Midbrain (tissue), 1 donor: ENCODE results near the gene CDHR1.
A peak's percentile ranks its signal among the peaks of the same experiment; 100 is the strongest.

Source experiments
- DNase-seq: peaks from one replicate; lab custom pipeline; 2025; lab: John Stamatoyannopoulos, UW

Gene CDHR1

DNA sequence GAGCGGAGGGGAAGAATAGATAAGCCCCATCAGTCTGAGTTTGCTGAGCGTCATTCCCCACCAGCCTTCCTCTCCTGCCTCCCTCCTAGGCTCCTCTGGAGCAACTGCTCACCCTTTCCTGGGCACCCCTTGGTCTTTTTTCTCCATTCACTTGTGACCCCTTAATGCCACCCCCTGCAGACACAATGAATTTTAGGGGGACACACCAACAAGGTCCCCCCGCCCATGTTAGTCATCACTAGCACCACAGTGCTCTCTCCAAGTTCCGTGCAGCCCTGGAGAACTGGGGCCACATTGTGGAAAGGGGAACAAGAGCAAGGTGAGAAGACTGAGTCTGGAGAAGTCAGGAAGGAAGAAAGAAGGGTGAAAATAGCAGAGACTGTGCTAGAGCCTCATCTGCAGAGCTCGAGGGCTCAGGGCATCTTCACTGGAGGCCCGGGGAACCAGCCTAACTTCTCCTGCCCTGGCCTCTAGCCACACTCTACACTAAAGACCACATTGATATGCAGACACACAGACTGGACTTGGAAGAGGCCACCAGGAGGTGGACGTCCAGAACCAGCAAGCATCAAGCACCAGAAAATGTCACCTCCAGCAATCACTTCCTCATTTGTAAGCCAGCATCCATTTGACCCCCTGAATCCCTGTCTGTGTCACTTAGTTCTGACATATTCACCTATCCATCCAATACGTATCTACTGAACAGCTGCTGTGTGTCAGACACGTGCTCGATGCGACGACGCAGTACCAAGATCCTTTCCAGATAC is 68.0 kb downstream of the CDHR1 start:
- no peak for DNase-seq

DNA sequence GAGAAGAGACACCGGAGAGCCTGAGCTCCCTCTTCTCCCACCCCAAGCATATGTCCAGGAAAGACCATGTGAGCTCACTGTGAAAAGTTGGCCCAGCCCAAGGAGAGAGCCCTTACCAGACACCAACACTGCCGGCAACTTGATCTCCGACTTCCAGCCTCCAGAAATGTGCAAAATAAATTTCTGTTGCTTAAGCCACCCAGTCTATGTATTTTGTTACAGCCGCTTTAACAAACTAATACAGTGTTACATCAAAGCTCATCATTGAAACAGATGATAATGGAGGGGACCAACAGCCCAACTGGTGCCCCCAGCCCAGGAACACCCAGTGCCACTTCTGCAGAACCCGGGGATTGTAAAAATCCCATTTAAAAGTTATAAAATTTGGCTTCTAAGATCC is 69.4 kb downstream of the CDHR1 start:
- DNase-seq, result no peak

DNA sequence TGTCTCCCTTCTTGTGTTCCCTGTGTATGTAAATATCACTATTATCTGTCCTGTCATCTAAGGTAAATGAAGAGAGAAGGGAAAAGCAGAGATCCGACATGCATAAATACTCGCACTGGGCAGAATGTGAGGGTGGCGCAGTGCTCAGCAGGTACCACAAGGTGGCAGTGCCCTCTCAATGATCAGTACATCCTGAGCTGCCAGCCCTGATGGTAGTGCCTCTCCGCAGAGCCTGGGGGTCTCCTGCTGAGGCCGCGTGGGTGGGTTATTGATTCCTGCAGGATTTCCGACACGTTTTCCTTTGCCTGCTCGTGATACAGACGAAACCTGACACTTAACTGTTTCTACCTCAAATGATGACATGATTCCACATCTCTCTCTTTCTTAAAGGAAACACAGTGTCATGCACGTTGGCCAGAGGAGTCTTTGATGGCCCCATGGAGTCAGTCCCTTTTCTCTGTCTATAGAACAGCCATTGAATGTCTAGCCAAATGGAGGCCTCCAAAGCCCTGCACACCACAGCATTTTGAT is 70.3 kb downstream of the CDHR1 start:
- peak; percentile 66 for DNase-seq

DNA sequence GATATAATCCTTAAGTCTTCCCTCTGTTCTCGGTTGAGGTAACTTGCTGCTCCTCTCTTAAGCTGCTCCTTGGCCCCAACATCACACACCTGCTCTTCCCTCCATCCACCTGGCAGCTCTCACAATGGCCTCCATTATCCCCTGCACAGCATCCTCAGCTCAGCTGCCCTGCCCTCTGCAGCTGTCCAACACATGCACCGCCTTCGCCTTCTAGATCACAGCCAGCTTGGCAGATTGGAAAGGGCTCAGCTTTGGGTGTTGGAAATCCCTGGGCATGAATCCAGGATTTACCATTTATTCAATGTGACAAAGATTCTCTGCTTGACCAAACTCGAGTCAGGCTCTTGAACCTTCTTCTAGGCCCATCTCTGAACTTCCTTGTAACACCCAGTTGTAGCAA is 71.1 kb downstream of the CDHR1 start:
- DNase-seq, result no peak

DNA sequence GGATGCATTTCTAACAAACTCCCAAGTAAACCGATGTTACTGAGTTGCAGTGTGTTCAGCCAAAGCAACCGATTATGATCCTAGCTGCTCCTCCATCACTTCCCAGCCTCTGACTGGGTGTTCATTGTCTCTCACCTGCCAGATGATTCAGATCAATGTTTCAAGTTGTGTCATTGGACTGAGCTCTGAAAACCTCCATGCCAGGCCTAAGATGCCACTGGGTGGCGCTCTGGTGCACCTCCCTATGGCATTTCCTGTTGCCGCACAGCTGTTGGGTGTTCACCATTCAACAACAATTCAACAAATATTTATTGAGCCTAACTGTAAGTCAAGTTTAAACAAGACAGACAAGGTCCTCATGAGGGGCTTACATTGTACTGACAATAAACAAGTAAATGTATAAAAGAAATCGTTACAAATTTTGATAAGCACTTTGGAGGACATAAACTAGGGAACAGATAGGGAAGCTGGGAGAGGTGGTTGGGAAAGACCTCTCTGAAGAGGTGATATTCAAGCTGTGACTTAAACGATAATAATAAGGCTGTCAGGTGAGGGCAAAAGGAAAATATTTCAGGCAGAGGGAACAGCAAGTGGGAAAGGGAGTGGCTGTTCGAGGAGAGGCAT is 73.3 kb downstream of the CDHR1 start:
- peak; percentile 18 for DNase-seq

DNA sequence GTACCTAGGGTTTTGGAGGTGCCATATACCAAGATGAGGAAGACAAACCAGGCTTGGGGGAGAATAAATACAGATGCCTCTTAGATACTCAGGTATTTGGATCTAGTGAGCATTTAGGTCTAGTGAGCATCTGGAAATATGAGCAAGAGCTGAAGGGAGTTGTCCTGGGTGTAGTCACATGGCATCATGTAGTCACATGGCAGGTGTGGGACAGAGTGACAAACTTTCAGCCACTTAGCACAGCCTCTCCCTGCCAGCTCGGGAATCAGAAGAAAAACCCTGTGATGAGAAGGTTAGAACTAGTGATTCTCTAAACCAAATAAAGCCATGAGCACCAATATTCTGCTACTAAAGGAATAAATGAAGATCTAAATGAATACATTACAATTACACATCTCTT is 74.8 kb downstream of the CDHR1 start:
- no peak for DNase-seq
